ENCODE results near the gene EVPL. TPM values are rescaled to one million over a fixed set of nuclear protein-coding genes. Genes with fewer than 3 reads are reported as not detected.
"Not testable (repeated sequence)": the region's sequence is repeated elsewhere in the genome, so short reads cannot be mapped to it uniquely, and the experiment has no call there.

Gene EVPL
- total and polyA plus RNA-seq, 2 experiments from 2014 or later: 2.0 to 2.7 TPM

DNA sequence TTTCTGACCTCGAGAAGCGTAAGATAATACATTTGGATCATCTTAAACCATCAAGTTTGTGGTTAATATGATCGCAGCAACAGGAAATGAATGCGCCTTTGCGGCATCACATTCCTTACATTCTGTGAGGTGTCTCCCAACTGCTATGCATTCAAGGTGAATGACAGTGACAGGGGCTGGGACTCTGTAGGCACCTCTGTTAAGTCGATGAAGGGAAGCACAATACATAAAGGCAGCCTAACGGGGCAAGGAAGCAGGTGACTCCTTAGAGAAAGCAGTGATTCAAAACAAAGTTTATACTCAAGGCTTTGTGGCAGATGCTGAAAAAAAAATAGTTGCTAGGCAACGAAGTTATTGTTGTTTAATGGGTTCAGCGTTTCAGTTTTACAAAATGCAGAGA lies 21.6 kb upstream of the EVPL start:
- no peaks in the 10 kb centered on the region for H3K36me3 ChIP-seq (replicated peaks; ENCODE audit: insufficient read depth, low read depth)
- H2AFZ ChIP-seq: no peak overlapping the region
- H3K4me1 ChIP-seq (ENCODE audit: insufficient read depth): no peaks in the 10 kb centered on the region
- H3K4me2 ChIP-seq: no peak overlapping the region
- H4K20me1 ChIP-seq (ENCODE audit: insufficient read depth, poor library complexity, severe bottlenecking): no peaks in the 10 kb centered on the region
- DNase-seq (ENCODE audit: low spot score): no peak
- H3K4me3 ChIP-seq: no peak overlapping the region
- H3K27ac ChIP-seq: no peak overlapping the region
- H3K79me2 ChIP-seq: peaks cover 10% of the 10 kb centered on the region
- TF ChIP-seq, protein P1, sequence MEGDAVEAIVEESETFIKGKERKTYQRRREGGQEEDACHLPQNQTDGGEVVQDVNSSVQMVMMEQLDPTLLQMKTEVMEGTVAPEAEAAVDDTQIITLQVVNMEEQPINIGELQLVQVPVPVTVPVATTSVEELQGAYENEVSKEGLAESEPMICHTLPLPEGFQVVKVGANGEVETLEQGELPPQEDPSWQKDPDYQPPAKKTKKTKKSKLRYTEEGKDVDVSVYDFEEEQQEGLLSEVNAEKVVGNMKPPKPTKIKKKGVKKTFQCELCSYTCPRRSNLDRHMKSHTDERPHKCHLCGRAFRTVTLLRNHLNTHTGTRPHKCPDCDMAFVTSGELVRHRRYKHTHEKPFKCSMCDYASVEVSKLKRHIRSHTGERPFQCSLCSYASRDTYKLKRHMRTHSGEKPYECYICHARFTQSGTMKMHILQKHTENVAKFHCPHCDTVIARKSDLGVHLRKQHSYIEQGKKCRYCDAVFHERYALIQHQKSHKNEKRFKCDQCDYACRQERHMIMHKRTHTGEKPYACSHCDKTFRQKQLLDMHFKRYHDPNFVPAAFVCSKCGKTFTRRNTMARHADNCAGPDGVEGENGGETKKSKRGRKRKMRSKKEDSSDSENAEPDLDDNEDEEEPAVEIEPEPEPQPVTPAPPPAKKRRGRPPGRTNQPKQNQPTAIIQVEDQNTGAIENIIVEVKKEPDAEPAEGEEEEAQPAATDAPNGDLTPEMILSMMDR (IDR thresholded peaks at IDR 0.05; ENCODE audit: poor library complexity): no peak
- TF ChIP-seq EZH2phosphoT487 (IDR thresholded peaks at IDR 0.05; ENCODE audit: low read depth, severe bottlenecking, unreplicated experiment) (no peak), EZH2 (IDR thresholded peaks at IDR 0.05; ENCODE audit: borderline replicate concordance) (no peak)
- WGBS (ENCODE audit: low lambda C conversion rate, missing lambda C conversion rate): 89% methylated on average over 9 of the region's 9 CpGs
- no peaks in the 10 kb centered on the region for H3K27me3 ChIP-seq
- no peaks in the 10 kb centered on the region for H3K9me3 ChIP-seq (ENCODE audit: low read depth)
- H3K9me2 ChIP-seq (replicated peaks; ENCODE audit: insufficient read depth): no peaks in the 10 kb centered on the region

DNA sequence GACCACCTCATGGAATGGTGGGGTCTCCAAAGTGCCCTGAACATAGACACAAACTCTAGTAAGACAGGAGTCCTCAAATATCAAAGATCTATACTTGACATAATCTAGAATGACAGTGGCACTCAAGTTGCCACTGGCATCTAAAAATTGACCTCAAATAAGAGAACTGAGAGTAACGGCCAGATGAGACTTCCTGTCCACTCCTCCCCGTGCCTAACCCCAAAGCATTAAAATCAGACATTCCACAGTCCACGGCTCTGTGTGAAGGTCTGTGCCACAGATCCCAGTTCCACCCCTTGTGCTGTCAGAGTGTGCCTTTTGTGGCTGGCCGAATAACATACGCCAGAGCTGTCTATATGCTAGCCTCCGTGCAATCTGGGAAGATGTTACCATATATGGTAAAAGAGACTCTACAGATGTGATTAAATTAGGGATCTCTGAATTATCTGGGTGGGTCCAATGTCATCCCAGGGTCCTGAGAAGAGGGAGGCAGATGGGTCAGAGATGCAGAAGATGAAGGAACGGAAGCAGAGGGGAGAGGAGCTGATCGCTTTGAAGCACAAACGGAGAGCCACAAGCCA lies 21.0 kb upstream of the EVPL start:
- no peak for DNase-seq (ENCODE audit: low spot score)
- no peak overlapping the region for H3K4me3 ChIP-seq
- H3K9me2 ChIP-seq (replicated peaks; ENCODE audit: insufficient read depth): no peaks in the 10 kb centered on the region
- no peaks in the 10 kb centered on the region for H3K36me3 ChIP-seq (replicated peaks; ENCODE audit: insufficient read depth, low read depth)
- no peaks in the 10 kb centered on the region for H3K9me3 ChIP-seq (ENCODE audit: low read depth)
- no peak overlapping the region for H2AFZ ChIP-seq
- H3K79me2 ChIP-seq: peaks cover 10% of the 10 kb centered on the region
- no peaks in the 10 kb centered on the region for H4K20me1 ChIP-seq (ENCODE audit: insufficient read depth, poor library complexity, severe bottlenecking)
- no peak overlapping the region for H3K4me2 ChIP-seq
- H3K4me1 ChIP-seq (ENCODE audit: insufficient read depth): no peaks in the 10 kb centered on the region
- no peaks in the 10 kb centered on the region for H3K27me3 ChIP-seq
- TF ChIP-seq EZH2phosphoT487 (IDR thresholded peaks at IDR 0.05; ENCODE audit: low read depth, severe bottlenecking, unreplicated experiment): no peak
- no peak for TF ChIP-seq EZH2 (IDR thresholded peaks at IDR 0.05; ENCODE audit: borderline replicate concordance)
- TF ChIP-seq, protein P1 (IDR thresholded peaks at IDR 0.05; ENCODE audit: poor library complexity): no peak
- H3K27ac ChIP-seq: no peak overlapping the region
- WGBS (ENCODE audit: low lambda C conversion rate, missing lambda C conversion rate): 95% methylated on average over 9 of the region's 9 CpGs

DNA sequence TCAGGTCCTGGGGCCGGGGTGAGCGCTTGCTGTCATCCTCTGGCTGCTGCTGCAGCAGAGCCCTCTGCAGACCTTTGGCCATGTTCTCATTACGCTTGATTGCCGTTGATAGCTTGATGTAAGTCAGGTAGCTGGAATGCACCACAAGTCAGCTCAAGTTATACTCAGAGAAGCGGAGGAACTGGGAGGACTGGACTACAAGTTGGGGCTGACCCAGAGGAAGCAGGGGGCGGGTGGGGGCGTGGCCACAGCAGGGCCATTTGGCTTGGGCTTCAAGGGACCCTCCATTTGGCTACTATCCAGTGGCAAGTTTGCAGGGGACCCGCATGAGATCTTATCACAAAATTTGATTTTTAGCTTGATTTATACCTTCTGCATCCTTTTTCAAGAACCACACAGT lies 19.0 kb upstream of the EVPL start:
- Histone ChIP-seq H3K4me3 (no peak overlapping the region), H3K27me3 (no peaks in the 10 kb centered on the region), H3K9me3 (ENCODE audit: low read depth) (no peaks in the 10 kb centered on the region), H3K27ac (no peak overlapping the region), H4K20me1 (ENCODE audit: insufficient read depth, poor library complexity, severe bottlenecking) (no peaks in the 10 kb centered on the region), H3K9me2 (replicated peaks; ENCODE audit: insufficient read depth) (no peaks in the 10 kb centered on the region), H3K36me3 (replicated peaks; ENCODE audit: insufficient read depth, low read depth) (no peaks in the 10 kb centered on the region), H3K79me2 (peaks cover 3% of the 10 kb centered on the region), H2AFZ (no peak overlapping the region), H3K4me1 (ENCODE audit: insufficient read depth) (no peaks in the 10 kb centered on the region), H3K4me2 (no peak overlapping the region)
- TF ChIP-seq, protein P1 (IDR thresholded peaks at IDR 0.05; ENCODE audit: poor library complexity): no peak
- TF ChIP-seq EZH2 (IDR thresholded peaks at IDR 0.05; ENCODE audit: borderline replicate concordance) (no peak), EZH2phosphoT487 (IDR thresholded peaks at IDR 0.05; ENCODE audit: low read depth, severe bottlenecking, unreplicated experiment) (no peak)
- WGBS (ENCODE audit: low lambda C conversion rate, missing lambda C conversion rate): 94% methylated on average over 8 of the region's 8 CpGs
- DNase-seq (ENCODE audit: low spot score): no peak

DNA sequence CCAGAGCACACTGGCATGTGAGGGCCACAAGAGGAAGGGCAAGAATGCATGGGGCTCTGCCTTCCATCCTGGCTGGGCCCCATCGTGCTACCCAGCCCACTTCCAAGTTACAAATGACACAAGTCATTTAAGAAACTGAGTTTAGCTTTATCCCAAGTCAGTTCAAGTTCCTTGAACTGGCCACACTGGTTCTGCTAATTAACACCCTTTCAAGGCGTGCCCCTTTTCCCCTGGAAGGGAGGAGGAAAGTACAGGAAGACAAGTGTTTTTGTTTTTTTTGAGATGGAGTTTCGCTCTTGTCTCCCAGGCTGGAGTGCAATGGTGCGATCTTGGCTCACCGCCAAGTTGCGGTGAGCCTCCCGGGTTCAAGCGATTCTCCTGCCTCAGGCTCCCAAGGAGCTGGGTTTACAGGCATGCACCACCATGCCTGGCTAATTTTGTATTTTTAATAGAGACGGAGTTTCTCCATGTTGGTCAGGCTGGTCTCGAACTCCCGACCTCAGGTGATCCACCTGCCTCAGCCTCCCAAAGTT lies 17.4 kb upstream of the EVPL start:
- not testable (repeated sequence) for H3K4me3 ChIP-seq; H3K36me3 ChIP-seq (replicated peaks; ENCODE audit: insufficient read depth, low read depth); DNase-seq (ENCODE audit: low spot score); H4K20me1 ChIP-seq (ENCODE audit: insufficient read depth, poor library complexity, severe bottlenecking); H2AFZ ChIP-seq; H3K9me3 ChIP-seq (ENCODE audit: low read depth); H3K27ac ChIP-seq; H3K79me2 ChIP-seq; H3K27me3 ChIP-seq; H3K9me2 ChIP-seq (replicated peaks; ENCODE audit: insufficient read depth); H3K4me1 ChIP-seq (ENCODE audit: insufficient read depth); H3K4me2 ChIP-seq
- WGBS (ENCODE audit: low lambda C conversion rate, missing lambda C conversion rate): 91% methylated on average over 11 of the region's 11 CpGs

DNA sequence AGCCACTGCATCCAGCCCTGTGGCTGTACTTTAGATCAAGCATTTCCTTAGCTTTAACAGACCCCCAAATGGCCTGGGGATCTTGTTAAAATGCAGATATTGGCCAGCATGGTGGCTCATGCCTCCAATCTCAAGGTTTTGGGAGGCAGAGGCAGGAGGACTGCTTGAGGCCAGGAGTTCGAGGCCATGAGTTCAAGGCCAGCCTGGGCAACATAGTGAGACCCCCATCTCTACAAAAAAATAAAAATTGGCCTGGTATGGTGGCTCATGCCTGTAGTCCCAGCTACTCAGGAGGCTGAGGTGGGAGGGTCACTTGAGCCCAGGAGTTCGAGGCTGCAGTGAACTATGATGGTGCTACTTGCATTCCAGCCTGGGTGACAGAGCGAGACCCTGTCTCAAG lies 15.8 kb upstream of the EVPL start:
- H3K4me1 ChIP-seq (ENCODE audit: insufficient read depth); H3K36me3 ChIP-seq (replicated peaks; ENCODE audit: insufficient read depth, low read depth): not testable (repeated sequence)
- 98% methylated on average over 3 of the region's 3 CpGs for WGBS (ENCODE audit: low lambda C conversion rate, missing lambda C conversion rate)

More for the DNA sequence above, 15.8 kb upstream of the EVPL start:
- not testable (repeated sequence) for H3K27me3 ChIP-seq; H3K27ac ChIP-seq; H3K4me3 ChIP-seq; H3K9me2 ChIP-seq (replicated peaks; ENCODE audit: insufficient read depth); DNase-seq (ENCODE audit: low spot score); H3K79me2 ChIP-seq; H4K20me1 ChIP-seq (ENCODE audit: insufficient read depth, poor library complexity, severe bottlenecking); H3K9me3 ChIP-seq (ENCODE audit: low read depth); H2AFZ ChIP-seq; H3K4me2 ChIP-seq
